CD14-positive monocyte (primary cell): ENCODE results near the gene CELF2. TPM values are rescaled to one million over a fixed set of nuclear protein-coding genes. Genes with fewer than 3 reads are reported as not detected.

Experiments used
- DNase-seq, 3 donors: peaks; one replicate each; pipeline ENCODE4 v3.0.0-alpha.2; 2011 to 2022
- H2AFZ ChIP-seq: 2 replicates; pipeline ENCODE4 v1.6.0; 2012; ENCODE audit warnings: mild to moderate bottlenecking, low read depth, low read length, inconsistent platforms; ENCODE audit not compliant: insufficient read depth, poor library complexity, severe bottlenecking
- H3K27ac ChIP-seq, 2 donors: 1 replicate in 1 of 2; 2 replicates in 1 of 2; pipeline ENCODE4 v1.5.1; 2012 to 2013; ENCODE audit warnings: low read length in 2 of 2, control low read depth in 1 of 2, inconsistent platforms in 1 of 2, low read depth in 1 of 2, mild to moderate bottlenecking in 1 of 2
- H3K27me3 ChIP-seq, 2 donors: one replicate each; pipeline versions ENCODE4 v1.6.0 to v1.6.1; 2011 to 2013; ENCODE audit warnings: low read length in 2 of 2; ENCODE audit not compliant: control insufficient read depth in 2 of 2, insufficient read depth in 2 of 2
- H3K36me3 ChIP-seq, 2 donors: replicated peaks in 1 of 2; 1 replicate in 1 of 2; 2 replicates in 1 of 2; pipeline versions ENCODE4 v1.5.1 to v1.6.1; 2012 to 2013; ENCODE audit warnings: low read length in 2 of 2, control low read depth in 1 of 2, inconsistent platforms in 1 of 2, mild to moderate bottlenecking in 1 of 2; ENCODE audit not compliant: insufficient read depth in 2 of 2, control insufficient read depth in 1 of 2
- H3K4me1 ChIP-seq, 2 donors: 1 replicate in 1 of 2; 2 replicates in 1 of 2; pipeline versions ENCODE4 v1.5.1 to v1.6.1; 2012 to 2013; ENCODE audit warnings: low read length in 2 of 2, control low read depth in 1 of 2, inconsistent platforms in 1 of 2, mild to moderate bottlenecking in 1 of 2, moderate library complexity in 1 of 2; ENCODE audit not compliant: insufficient read depth in 2 of 2, control insufficient read depth in 1 of 2
- H3K4me2 ChIP-seq: replicated peaks from 2 replicates; pipeline ENCODE3; 2012; ENCODE audit warnings: low read length, moderate library complexity, mild to moderate bottlenecking; ENCODE audit not compliant: poor library complexity, severe bottlenecking; ENCODE audit errors: extremely low read depth
- H3K4me3 ChIP-seq, 3 experiments: fragments of 200-600 bp in 1 of 3; sonication (generic) in 1 of 3; replicated peaks in 1 of 3; 1 replicate in 2 of 3; 2 replicates in 1 of 3; pipeline ENCODE4 v1.5.1; 2011 to 2013; ENCODE audit warnings: low read length in 3 of 3, mild to moderate bottlenecking in 3 of 3, control low read depth in 2 of 3, low read depth in 2 of 3, inconsistent platforms in 1 of 3, moderate library complexity in 1 of 3
- H3K79me2 ChIP-seq: 2 replicates; pipeline ENCODE4 v1.6.0; 2012; ENCODE audit warnings: mild to moderate bottlenecking, control low read depth, inconsistent platforms, low read length, moderate library complexity; ENCODE audit not compliant: insufficient read depth
- H3K9ac ChIP-seq: 2 replicates; pipeline ENCODE4 v1.6.0; 2017; ENCODE audit warnings: low read length, mild to moderate bottlenecking; ENCODE audit not compliant: insufficient read depth, poor library complexity, severe bottlenecking
- H3K9me3 ChIP-seq, 2 donors: replicated peaks in 1 of 2; 1 replicate in 1 of 2; 2 replicates in 1 of 2; pipeline versions ENCODE4 v1.5.1 to v1.6.1; 2012 to 2013; ENCODE audit warnings: low read length in 2 of 2, control low read depth in 1 of 2; ENCODE audit not compliant: control insufficient read depth in 1 of 2, insufficient read depth in 1 of 2
- H4K20me1 ChIP-seq: 2 replicates; pipeline ENCODE4 v1.6.0; 2012; ENCODE audit warnings: mild to moderate bottlenecking, low read length, control low read depth, moderate library complexity; ENCODE audit not compliant: insufficient read depth
- H3K27ac Mint-ChIP-seq, 7 donors: one replicate each; pipeline ENCODE4 v1.8.0; 2020; ENCODE audit warnings: mild to moderate bottlenecking in 7 of 7, mixed read lengths in 7 of 7, moderate library complexity in 6 of 7, inconsistent platforms in 2 of 7
- H3K27me3 Mint-ChIP-seq, 3 donors: one replicate each; pipeline ENCODE4 v1.8.0; 2021 to 2022; ENCODE audit warnings: low read depth in 3 of 3, mild to moderate bottlenecking in 3 of 3, mixed read lengths in 3 of 3, moderate library complexity in 3 of 3, inconsistent platforms in 1 of 3
- H3K36me3 Mint-ChIP-seq, 2 donors: one replicate each; pipeline ENCODE4 v1.8.0; 2020; ENCODE audit warnings: mixed read lengths in 2 of 2, inconsistent platforms in 1 of 2, mild to moderate bottlenecking in 1 of 2
- H3K4me1 Mint-ChIP-seq: one replicate; pipeline ENCODE4 v1.8.0; 2020; ENCODE audit warnings: mild to moderate bottlenecking, mixed read lengths
- H3K4me3 Mint-ChIP-seq, 2 donors: one replicate each; pipeline ENCODE4 v1.8.0; 2020; ENCODE audit warnings: mild to moderate bottlenecking in 2 of 2, mixed read lengths in 2 of 2, moderate library complexity in 1 of 2
- H3K9me3 Mint-ChIP-seq, 7 donors: one replicate each; pipeline ENCODE4 v1.8.0; 2020 to 2022; ENCODE audit warnings: mixed read lengths in 7 of 7, mild to moderate bottlenecking in 6 of 7, moderate library complexity in 6 of 7, inconsistent platforms in 2 of 7
- WGBS: methylation state at CpG from one replicate; pipeline ENCODE4 v1.1.5; 2013; ENCODE audit warnings: missing lambda C conversion rate; ENCODE audit not compliant: insufficient coverage; 5-methylcytosine and 5-hydroxymethylcytosine counted together
- intact Hi-C, 2 donors: fragments of 100-400 bp; cut with micrococcal nuclease; formaldehyde crosslinking; loops; one replicate each; pipeline versions ENCODE4 v1.15.0 to v1.15.1; 2023
- polyA plus RNA-seq, 3 donors: library from polyadenylated mRNA; depleted of rRNA in 1 of 3; unstranded in 2 of 3; stranded (reverse) in 1 of 3; fragments of 300-500 nt in 2 of 3; fragments of >200 nt in 1 of 3; fragmentation: Illumina TruSeq in 2 of 3; gene quantifications; 1 replicate in 2 of 3; 2 replicates in 1 of 3; pipeline ENCODE4 v1.2.3, GENCODE V29; 2012 to 2021
- TF ChIP-seq, protein P1 (sequence below): fragments of 200-600 bp; IDR thresholded peaks from one replicate; pipeline ENCODE4 v1.8.0; 2022; ENCODE audit warnings: antibody characterized with exemption, mild to moderate bottlenecking

CELF2 gene
- polyA plus RNA-seq, 3 donors = 53.5 to 93.3 (median 80.5) TPM

GRCh38 chr10:11282156-11282555 lies 264.5 kb downstream of the CELF2 start:
- Histone ChIP-seq H3K4me2 (no peak overlapping the region), H3K36me3 (peaks cover 63 to 91% of the 10 kb centered on the region in 2 donors), H3K4me1 (peaks cover 47 to 57% of the 10 kb centered on the region in 2 donors), H3K4me3 (no peak overlapping the region), H3K27ac (peak overlapping the region; percentile 46 to 68), H3K9me3 (no peaks in the 10 kb centered on the region), H3K9ac (no peak overlapping the region), H3K27me3 (no peaks in the 10 kb centered on the region), H4K20me1 (peaks cover 100% of the 10 kb centered on the region), H2AFZ (no peak overlapping the region), H3K79me2 (peaks cover 30% of the 10 kb centered on the region)
- Mint-ChIP-seq H3K9me3 (no peaks in the 10 kb centered on the region), H3K27me3 (no peaks in the 10 kb centered on the region), H3K36me3 (peaks cover 51 to 53% of the 10 kb centered on the region in 2 donors), H3K4me3 (no peak overlapping the region), H3K27ac (peak overlapping the region in 5 of 7 donors; percentile 12 to 75 (median 32)), H3K4me1 (peaks cover 31% of the 10 kb centered on the region)
- TF ChIP-seq, protein P1, sequence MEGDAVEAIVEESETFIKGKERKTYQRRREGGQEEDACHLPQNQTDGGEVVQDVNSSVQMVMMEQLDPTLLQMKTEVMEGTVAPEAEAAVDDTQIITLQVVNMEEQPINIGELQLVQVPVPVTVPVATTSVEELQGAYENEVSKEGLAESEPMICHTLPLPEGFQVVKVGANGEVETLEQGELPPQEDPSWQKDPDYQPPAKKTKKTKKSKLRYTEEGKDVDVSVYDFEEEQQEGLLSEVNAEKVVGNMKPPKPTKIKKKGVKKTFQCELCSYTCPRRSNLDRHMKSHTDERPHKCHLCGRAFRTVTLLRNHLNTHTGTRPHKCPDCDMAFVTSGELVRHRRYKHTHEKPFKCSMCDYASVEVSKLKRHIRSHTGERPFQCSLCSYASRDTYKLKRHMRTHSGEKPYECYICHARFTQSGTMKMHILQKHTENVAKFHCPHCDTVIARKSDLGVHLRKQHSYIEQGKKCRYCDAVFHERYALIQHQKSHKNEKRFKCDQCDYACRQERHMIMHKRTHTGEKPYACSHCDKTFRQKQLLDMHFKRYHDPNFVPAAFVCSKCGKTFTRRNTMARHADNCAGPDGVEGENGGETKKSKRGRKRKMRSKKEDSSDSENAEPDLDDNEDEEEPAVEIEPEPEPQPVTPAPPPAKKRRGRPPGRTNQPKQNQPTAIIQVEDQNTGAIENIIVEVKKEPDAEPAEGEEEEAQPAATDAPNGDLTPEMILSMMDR = no peak
- intact Hi-C loops = no loop called here
- DNase-seq = peak in 2 of 3 donors; percentile 2 to 10
- WGBS = 8% methylated on average over 2 of the region's 9 CpGs

- Mint-ChIP-seq H3K36me3 (peaks cover 51 to 53% of the 10 kb centered on the region in 2 donors), H3K4me3 (no peak overlapping the region)
These were observed 265.0 kb downstream of the CELF2 start for GRCh38 chr10:11282661-11283060.

More at GRCh38 chr10:11282661-11283060, 265.0 kb downstream of the CELF2 start:
- H2AFZ ChIP-seq = no peak overlapping the region
- H3K9ac ChIP-seq = no peak overlapping the region
- Mint-ChIP-seq H3K27me3 (no peaks in the 10 kb centered on the region), H3K4me1 (peaks cover 31% of the 10 kb centered on the region), H3K9me3 (no peaks in the 10 kb centered on the region), H3K27ac (peak overlapping the region in 2 of 7 donors; percentile 44 to 64)
- no peaks in the 10 kb centered on the region for H3K27me3 ChIP-seq
- intact Hi-C loops = no loop called here
- TF ChIP-seq, protein P1 = no peak
- H3K4me3 ChIP-seq = no peak overlapping the region
- peaks cover 100% of the 10 kb centered on the region for H4K20me1 ChIP-seq
- H3K27ac ChIP-seq = peak overlapping the region; percentile 46 to 68
- WGBS = 97% methylated on average over 7 of the region's 8 CpGs
- no peak overlapping the region for H3K4me2 ChIP-seq
- H3K9me3 ChIP-seq = no peaks in the 10 kb centered on the region
- peaks cover 47 to 57% of the 10 kb centered on the region in 2 donors for H3K4me1 ChIP-seq
- H3K36me3 ChIP-seq = peaks cover 63 to 91% of the 10 kb centered on the region in 2 donors
- H3K79me2 ChIP-seq = peaks cover 36% of the 10 kb centered on the region
- no peak for DNase-seq
